A549 (cell line): ENCODE measurements around the gene CMBL. TPM values are rescaled to one million over a fixed set of nuclear protein-coding genes. Genes with fewer than 3 reads are reported as not detected.

Experiments
- ATAC-seq, 2 experiments: fragments of 200-7000 bp in 1 of 2; fragments of >200 bp in 1 of 2; cut with Nextera tagmentation in 1 of 2; cut with Tn5 transposase in 1 of 2; 3 replicates each; pipeline versions ENCODE4 v1.8.0 to v1.9.1; 2018 to 2020; ENCODE audit warnings: mild to moderate bottlenecking in 1 of 2, moderate library complexity in 1 of 2
- CTCF ChIA-PET: fragments of 300-600 bp; sonication (Branson Sonifier 250); formaldehyde crosslinking; extraction: SDS; loops from one replicate; lab custom pipeline; 2021; ENCODE audit warnings: antibody characterized with exemption, inconsistent platforms; lab: Yijun Ruan, JAX
- POLR2A ChIA-PET: fragments of 350-600 bp; formaldehyde crosslinking; extraction: SDS; loops from one replicate; lab custom pipeline; 2021; ENCODE audit warnings: antibody characterized with exemption, inconsistent platforms; lab: Yijun Ruan, JAX
- DNase-seq, 2 experiments: peaks; one replicate each; pipeline versions ENCODE4 v3.0.0 to v3.0.0-alpha.2; 2011 to 2016; ENCODE audit warnings: low read depth in 1 of 2, low spot score in 1 of 2
- FAIRE-seq: peaks from 2 replicates; lab custom pipeline; 2011; peaks lifted over from hg19 to GRCh38; lab: Jason Lieb, UNC
- H3K27ac ChIP-seq, 2 experiments: fragments of >200 bp; sonication (Bioruptor Twin); formaldehyde crosslinking; 3 replicates each; pipeline ENCODE4 v1.5.1; 2016 to 2017
- H3K4me1 ChIP-seq: fragments of >200 bp; sonication (Bioruptor Twin); formaldehyde crosslinking; 3 replicates; pipeline ENCODE4 v1.6.1; 2016
- H3K4me2 ChIP-seq: fragments of >200 bp; sonication (Bioruptor Twin); formaldehyde crosslinking; 3 replicates; pipeline ENCODE4 v1.6.1; 2016
- H3K4me3 ChIP-seq: fragments of >200 bp; sonication (Bioruptor Twin); formaldehyde crosslinking; 3 replicates; pipeline ENCODE4 v1.5.1; 2016
- H3K9me3 ChIP-seq: fragments of >200 bp; sonication (Bioruptor Twin); formaldehyde crosslinking; 3 replicates; pipeline ENCODE4 v1.6.1; 2016
- CBX8 ChIP-seq: fragments of 200-600 bp; sonication (generic); IDR thresholded peaks from 2 replicates; pipeline ENCODE4 v1.6.1; 2016
- CHD4 ChIP-seq: fragments of 200-600 bp; sonication (generic); IDR thresholded peaks from 2 replicates; pipeline ENCODE4 v1.6.1; 2016; ENCODE audit warnings: antibody characterized with exemption, mild to moderate bottlenecking, borderline replicate concordance
- EP300 ChIP-seq, 2 experiments: fragments of >200 bp; sonication (Bioruptor Twin); formaldehyde crosslinking; IDR thresholded peaks; 2 replicates in 1 of 2; 3 replicates in 1 of 2; pipeline ENCODE4 v1.6.1; 2016 to 2017
- FOSL2 ChIP-seq, 2 experiments: fragments of 450-650 bp in 1 of 2; fragments of >200 bp in 1 of 2; sonication (Bioruptor Twin) in 1 of 2; formaldehyde crosslinking; IDR thresholded peaks; 2 replicates each; pipeline versions ENCODE4 v1.5.0 to v1.6.1; 2016 to 2020; ENCODE audit warnings: mild to moderate bottlenecking in 1 of 2, moderate library complexity in 1 of 2
- HEYL ChIP-seq: fragments of 250-450 bp; sonication (Bioruptor Pico); IDR thresholded peaks from 2 replicates; pipeline ENCODE4 v1.8.0; 2021; ENCODE audit warnings: mild to moderate bottlenecking, moderate library complexity
- JUNB ChIP-seq: fragments of >200 bp; sonication (Bioruptor Twin); formaldehyde crosslinking; IDR thresholded peaks from 2 replicates; pipeline ENCODE4 v1.6.1; 2016
- MAFK ChIP-seq: fragments of 450-650 bp; IDR thresholded peaks from 2 replicates; pipeline ENCODE4 v1.6.1; 2014; ENCODE audit not compliant: partially characterized antibody
- MYC ChIP-seq: IDR thresholded peaks from 2 replicates; pipeline ENCODE4 v1.6.1; 2012; ENCODE audit warnings: mild to moderate bottlenecking, inconsistent platforms, low read length, improper control_type of control experiment, borderline replicate concordance
- NR3C1 ChIP-seq: fragments of >200 bp; sonication (Bioruptor Twin); formaldehyde crosslinking; IDR thresholded peaks from 3 replicates; pipeline ENCODE4 v1.6.1; 2017
- PHF8 ChIP-seq: fragments of 200-600 bp; sonication (generic); IDR thresholded peaks from 2 replicates; pipeline ENCODE4 v1.6.1; 2016; ENCODE audit warnings: low read depth, mild to moderate bottlenecking, antibody characterized with exemption, moderate library complexity, borderline replicate concordance
- RARB ChIP-seq: fragments of 250-450 bp; sonication (Bioruptor Pico); IDR thresholded peaks from 2 replicates; pipeline ENCODE4 v1.8.0; 2021; ENCODE audit warnings: mild to moderate bottlenecking, moderate library complexity
- SMC3 ChIP-seq: fragments of >200 bp; sonication (Bioruptor Twin); formaldehyde crosslinking; IDR thresholded peaks from 3 replicates; pipeline ENCODE4 v1.6.1; 2018; ENCODE audit warnings: inconsistent platforms
- TP53 ChIP-seq: fragments of 250-450 bp; sonication (Bioruptor Pico); IDR thresholded peaks from 2 replicates; pipeline ENCODE4 v1.5.0; 2021; ENCODE audit warnings: mild to moderate bottlenecking, moderate library complexity
- ZC3H11A ChIP-seq: fragments of 450-650 bp; IDR thresholded peaks from 2 replicates; pipeline ENCODE4 v1.6.1; 2014; ENCODE audit warnings: antibody characterized with exemption, mild to moderate bottlenecking
- ZNF302 ChIP-seq: fragments of 250-450 bp; sonication (Bioruptor Pico); IDR thresholded peaks from 2 replicates; pipeline ENCODE4 v1.9.0; 2021; ENCODE audit warnings: inconsistent platforms, mild to moderate bottlenecking, moderate library complexity
- WGBS: methylation state at CpG from one replicate; pipeline ENCODE4 v1.1.6; 2017; ENCODE audit errors: missing lambda C conversion rate; 5-methylcytosine and 5-hydroxymethylcytosine counted together
- polyA plus RNA-seq, 4 experiments: library from polyadenylated mRNA; depleted of rRNA in 3 of 4; stranded (reverse); fragments of >200 nt; fragmentation: RNase III in 1 of 4; extraction: RNeasy Plus Mini Kit Qiagen cat#74134 plus additional on column Dnase treatment in 1 of 4; gene quantifications; 2 replicates in 3 of 4; 3 replicates in 1 of 4; pipeline ENCODE4 v1.2.3, GENCODE V29; 2011 to 2017
- TF ChIP-seq, protein P1 (sequence below): fragments of 250-450 bp; sonication (Bioruptor Pico); IDR thresholded peaks from 2 replicates; pipeline ENCODE4 v1.5.0; 2021; ENCODE audit warnings: mild to moderate bottlenecking, moderate library complexity, borderline replicate concordance
- TF ChIP-seq, protein P2 (sequence below): IDR thresholded peaks from 2 replicates; pipeline ENCODE4 v1.6.1; 2012
- TF ChIP-seq, protein P3 (sequence below): IDR thresholded peaks from 2 replicates; pipeline ENCODE4 v1.6.1; 2012; ENCODE audit warnings: low read depth, borderline replicate concordance

CMBL gene
- polyA plus RNA-seq, 2 of the 4 experiments (the other 2 are of a cell fraction), result 23.5 to 32.6 TPM

DNA sequence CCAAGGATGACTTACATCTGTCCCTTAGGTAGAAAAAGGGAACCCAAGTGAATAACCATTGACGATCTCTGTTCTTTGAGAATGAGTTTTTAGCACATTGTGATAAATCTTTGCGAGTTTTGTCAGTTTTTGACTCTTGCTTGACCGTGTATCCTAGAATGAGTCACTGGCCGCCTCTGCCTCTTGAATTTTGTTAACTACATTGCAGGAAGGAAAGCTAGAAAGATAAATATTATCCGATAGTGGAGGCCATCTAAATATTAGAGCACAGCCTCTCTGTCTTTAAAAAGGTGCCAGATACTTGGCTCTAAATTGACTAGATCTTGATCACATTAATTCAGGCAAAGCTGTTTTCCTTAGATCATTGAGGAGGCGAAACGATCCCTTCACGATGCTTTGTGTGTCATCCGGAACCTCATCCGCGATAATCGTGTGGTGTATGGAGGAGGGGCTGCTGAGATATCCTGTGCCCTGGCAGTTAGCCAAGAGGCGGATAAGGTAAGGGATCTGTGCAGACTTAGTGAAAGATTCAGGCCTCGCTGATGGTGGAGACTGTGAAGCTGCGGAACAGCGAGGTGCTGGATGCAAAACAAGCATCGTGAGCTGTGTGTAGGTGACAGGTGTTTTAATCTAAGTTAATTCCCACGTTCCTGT, 45.5 kb downstream of the CMBL start (continued):
- TF ChIP-seq, protein P1, sequence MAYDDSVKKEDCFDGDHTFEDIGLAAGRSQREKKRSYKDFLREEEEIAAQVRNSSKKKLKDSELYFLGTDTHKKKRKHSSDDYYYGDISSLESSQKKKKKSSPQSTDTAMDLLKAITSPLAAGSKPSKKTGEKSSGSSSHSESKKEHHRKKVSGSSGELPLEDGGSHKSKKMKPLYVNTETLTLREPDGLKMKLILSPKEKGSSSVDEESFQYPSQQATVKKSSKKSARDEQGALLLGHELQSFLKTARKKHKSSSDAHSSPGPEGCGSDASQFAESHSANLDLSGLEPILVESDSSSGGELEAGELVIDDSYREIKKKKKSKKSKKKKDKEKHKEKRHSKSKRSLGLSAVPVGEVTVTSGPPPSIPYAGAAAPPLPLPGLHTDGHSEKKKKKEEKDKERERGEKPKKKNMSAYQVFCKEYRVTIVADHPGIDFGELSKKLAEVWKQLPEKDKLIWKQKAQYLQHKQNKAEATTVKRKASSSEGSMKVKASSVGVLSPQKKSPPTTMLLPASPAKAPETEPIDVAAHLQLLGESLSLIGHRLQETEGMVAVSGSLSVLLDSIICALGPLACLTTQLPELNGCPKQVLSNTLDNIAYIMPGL (CRISPR knock-in tag), result no peak
- no peak for TF ChIP-seq MAFK
- TF ChIP-seq, protein P2, sequence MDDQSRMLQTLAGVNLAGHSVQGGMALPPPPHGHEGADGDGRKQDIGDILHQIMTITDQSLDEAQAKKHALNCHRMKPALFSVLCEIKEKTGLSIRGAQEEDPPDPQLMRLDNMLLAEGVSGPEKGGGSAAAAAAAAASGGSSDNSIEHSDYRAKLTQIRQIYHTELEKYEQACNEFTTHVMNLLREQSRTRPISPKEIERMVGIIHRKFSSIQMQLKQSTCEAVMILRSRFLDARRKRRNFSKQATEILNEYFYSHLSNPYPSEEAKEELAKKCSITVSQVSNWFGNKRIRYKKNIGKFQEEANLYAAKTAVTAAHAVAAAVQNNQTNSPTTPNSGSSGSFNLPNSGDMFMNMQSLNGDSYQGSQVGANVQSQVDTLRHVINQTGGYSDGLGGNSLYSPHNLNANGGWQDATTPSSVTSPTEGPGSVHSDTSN, result no peak
- no peak for TF ChIP-seq PHF8
- no peak for TF ChIP-seq TP53 (CRISPR knock-in tag)
- TF ChIP-seq, all 56 proteins: peak for 0

DNA sequence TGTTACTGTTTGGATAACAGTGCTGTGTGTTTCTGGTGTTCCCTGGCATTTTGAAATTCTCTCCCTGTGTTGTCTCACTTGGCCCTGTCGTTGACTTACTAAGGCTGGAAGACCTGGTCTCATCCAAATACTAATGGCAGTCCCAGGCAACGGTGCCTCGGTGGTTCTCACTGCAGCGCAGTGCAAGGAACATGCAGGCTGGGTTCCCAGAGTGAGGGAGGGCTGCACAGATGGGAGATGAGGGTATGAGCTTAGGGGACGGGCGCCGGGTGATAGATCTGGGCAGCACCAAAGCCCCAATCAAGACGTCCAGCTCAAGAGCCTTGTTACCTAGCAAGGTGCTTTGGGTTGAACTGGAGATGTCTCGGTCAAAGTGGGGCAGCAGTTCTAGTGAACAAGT, 46.6 kb downstream of the CMBL start:
- ChIA-PET POLR2A (no interaction called here), CTCF (interaction anchor here (0.6 kb wide), 1 partner anchor 19 kb away, joined by 3 read pairs; no protein-coding TSS in a partner anchor)
- no peak for TF ChIP-seq SMC3
- no peak for TF ChIP-seq HEYL (CRISPR knock-in tag)
- TF ChIP-seq MYC, result no peak
- no peak for TF ChIP-seq CBX8
- no peak for TF ChIP-seq FOSL2 (IDR thresholded peaks at IDR 0.05)
- no peak for TF ChIP-seq FOSL2 (CRISPR knock-in tag; IDR thresholded peaks at IDR 0.05)
- TF ChIP-seq, protein P2, result no peak
- no peak overlapping the region for H3K4me2 ChIP-seq
- WGBS, result 79% methylated on average over 9 of the region's 9 CpGs
- H3K4me1 ChIP-seq, result no peaks in the 10 kb centered on the region
- FAIRE-seq (no peak), DNase-seq (no peak), ATAC-seq (no peak)
- no peak overlapping the region for H3K27ac ChIP-seq
- H3K4me3 ChIP-seq, result no peak overlapping the region
- no peaks in the 10 kb centered on the region for H3K9me3 ChIP-seq

DNA sequence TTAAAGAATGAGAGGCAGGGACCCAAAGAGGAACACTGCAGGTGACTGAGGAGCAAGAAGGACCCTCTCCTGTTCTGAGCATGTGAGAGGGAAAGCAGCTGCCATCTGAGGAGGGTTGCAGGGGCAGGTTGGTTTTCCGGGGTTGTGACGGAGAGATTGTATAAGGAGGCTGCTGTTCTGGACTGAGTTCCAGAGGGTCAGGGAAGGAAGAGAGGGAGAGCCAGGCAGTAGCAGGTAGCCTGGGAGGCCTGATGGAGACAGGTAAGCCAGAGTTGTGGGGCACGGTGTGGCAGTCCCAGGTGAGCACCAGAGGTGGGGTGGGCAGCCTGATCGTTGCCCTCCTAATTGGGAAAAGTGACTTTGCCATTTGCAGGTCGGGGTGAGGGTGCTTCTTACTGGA, 47.8 kb downstream of the CMBL start:
- Histone ChIP-seq H3K9me3 (no peaks in the 10 kb centered on the region), H3K4me3 (no peak overlapping the region), H3K27ac (no peak overlapping the region), H3K4me1 (no peaks in the 10 kb centered on the region), H3K4me2 (no peak overlapping the region)
- no peak for FAIRE-seq
- TF ChIP-seq, protein P3, sequence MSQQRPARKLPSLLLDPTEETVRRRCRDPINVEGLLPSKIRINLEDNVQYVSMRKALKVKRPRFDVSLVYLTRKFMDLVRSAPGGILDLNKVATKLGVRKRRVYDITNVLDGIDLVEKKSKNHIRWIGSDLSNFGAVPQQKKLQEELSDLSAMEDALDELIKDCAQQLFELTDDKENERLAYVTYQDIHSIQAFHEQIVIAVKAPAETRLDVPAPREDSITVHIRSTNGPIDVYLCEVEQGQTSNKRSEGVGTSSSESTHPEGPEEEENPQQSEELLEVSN, result no peak
- TF ChIP-seq NR3C1, result no peak
- TF ChIP-seq ZC3H11A, result no peak
- TF ChIP-seq EP300 (IDR thresholded peaks at IDR 0.05), result no peak
- no peak for TF ChIP-seq ZNF302 (CRISPR knock-in tag)
- no peak for TF ChIP-seq RARB (CRISPR knock-in tag)
- TF ChIP-seq JUNB, result no peak
- no peak for TF ChIP-seq CHD4
- ATAC-seq, result no peak; a peak in 1 of 6 replicates
- WGBS, result 95% methylated on average over 5 of the region's 5 CpGs
- ChIA-PET POLR2A (interaction anchor here (1.2 kb wide), 1 partner anchor 9 kb away, joined by 4 read pairs; the partner anchor contains the start of gene CCT5), CTCF (interaction anchor here (0.8 to 1.0 kb wide), 2 partner anchors 24 to 70 kb away, joined by 3 read pairs; no protein-coding TSS in a partner anchor)
- no peak for DNase-seq
